ENCODE measurements around the gene PARP8.

The PARP8 gene

GRCh38 chr5:50856401-50857119 is 190.1 kb downstream of the PARP8 start:
- no peak for DNase-seq

GRCh38 chr5:50863534-50864170 is 197.2 kb downstream of the PARP8 start:
- DNase-seq = no peak

- DNase-seq = no peak
These were observed 198.0 kb downstream of the PARP8 start for GRCh38 chr5:50864466-50864865.

- DNase-seq = no peak
These were observed 200.0 kb downstream of the PARP8 start for GRCh38 chr5:50866415-50866814.

GRCh38 chr5:50867140-50867539 is 200.7 kb downstream of the PARP8 start:
- DNase-seq = no peak

- no peak for DNase-seq
These were observed 207.3 kb downstream of the PARP8 start for GRCh38 chr5:50873595-50874277.

GRCh38 chr5:50874306-50875001 is 208.0 kb downstream of the PARP8 start:
- no peak for DNase-seq

- DNase-seq = no peak
These were observed 208.5 kb downstream of the PARP8 start for GRCh38 chr5:50875002-50875344.

- DNase-seq = no peak
These were observed 212.0 kb downstream of the PARP8 start for GRCh38 chr5:50878470-50878869.

- no peak for DNase-seq
These were observed 215.0 kb downstream of the PARP8 start for GRCh38 chr5:50881407-50881806.

- DNase-seq = no peak
These were observed 220.4 kb downstream of the PARP8 start for GRCh38 chr5:50886657-50887345.

GRCh38 chr5:50887889-50888633 is 221.6 kb downstream of the PARP8 start:
- no peak for DNase-seq

- no peak for DNase-seq
These were observed 222.3 kb downstream of the PARP8 start for GRCh38 chr5:50888751-50889150.

GRCh38 chr5:50889790-50890189 is 223.4 kb downstream of the PARP8 start:
- no peak for DNase-seq
